ENCODE data around the gene KIFC3.
"Not testable (repeated sequence)": the region's sequence is repeated elsewhere in the genome, so short reads cannot be mapped to it uniquely, and the experiment has no call there.

KIFC3 gene

DNA sequence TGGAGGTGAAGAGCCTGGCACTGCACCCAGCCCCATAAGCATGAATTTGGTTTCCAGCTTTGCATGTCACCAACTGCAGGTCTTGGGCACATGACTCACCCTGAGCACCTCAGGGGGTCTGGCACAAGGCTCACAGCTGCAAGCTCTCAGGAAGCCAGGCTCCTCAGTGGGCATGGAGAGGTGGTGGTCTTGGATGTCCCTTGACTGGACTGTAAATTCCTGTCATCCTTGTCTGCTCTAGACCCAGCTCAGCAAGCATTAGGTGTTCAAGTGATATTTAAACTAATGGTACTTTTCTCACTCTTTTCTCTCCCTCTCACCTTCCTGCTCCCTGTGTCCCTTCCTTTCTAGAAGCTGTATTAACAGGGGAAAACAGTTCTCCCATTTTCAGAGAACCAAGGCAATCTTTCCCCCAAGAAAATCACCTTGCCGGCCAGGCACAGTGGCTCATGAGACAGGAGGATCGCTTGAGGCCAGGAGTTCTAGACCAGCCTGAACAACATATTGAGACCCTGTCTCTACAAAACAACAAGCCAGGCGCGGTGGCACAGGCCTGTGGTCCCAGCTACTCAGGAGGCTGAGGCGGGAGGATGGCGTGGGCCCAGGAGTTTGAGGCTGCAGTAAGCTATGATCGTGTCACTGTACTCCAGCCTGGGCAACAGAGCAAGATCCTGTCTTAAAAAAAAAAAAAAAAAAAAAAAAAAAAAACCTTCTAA, 5.1 kb upstream of the KIFC3 start:
- in situ Hi-C loops (cut with MboI; ENCODE audit: low sequenced_read_pairs) = no loop called here

DNA sequence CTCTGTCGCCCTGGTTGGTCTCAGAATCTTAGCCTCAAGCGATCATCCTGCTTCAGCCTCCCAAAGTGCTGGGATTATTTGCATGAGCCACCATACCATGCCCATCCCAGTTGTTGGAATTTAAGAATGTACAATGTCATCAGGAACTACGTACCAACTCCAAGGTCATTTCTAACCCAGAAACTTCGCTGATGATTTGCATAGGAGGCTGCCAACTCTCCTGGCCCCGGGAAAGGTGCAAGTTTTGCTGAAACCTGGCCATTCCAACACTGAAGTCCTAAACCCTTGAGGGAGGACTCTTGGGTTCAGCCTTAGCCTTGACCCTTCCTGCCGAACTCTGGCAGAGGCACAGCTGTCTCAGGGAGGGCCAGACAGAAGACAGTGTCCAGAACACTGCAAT, 2.9 kb upstream of the KIFC3 start:
- in situ Hi-C loops (cut with MboI; ENCODE audit: low sequenced_read_pairs) = no loop called here

DNA sequence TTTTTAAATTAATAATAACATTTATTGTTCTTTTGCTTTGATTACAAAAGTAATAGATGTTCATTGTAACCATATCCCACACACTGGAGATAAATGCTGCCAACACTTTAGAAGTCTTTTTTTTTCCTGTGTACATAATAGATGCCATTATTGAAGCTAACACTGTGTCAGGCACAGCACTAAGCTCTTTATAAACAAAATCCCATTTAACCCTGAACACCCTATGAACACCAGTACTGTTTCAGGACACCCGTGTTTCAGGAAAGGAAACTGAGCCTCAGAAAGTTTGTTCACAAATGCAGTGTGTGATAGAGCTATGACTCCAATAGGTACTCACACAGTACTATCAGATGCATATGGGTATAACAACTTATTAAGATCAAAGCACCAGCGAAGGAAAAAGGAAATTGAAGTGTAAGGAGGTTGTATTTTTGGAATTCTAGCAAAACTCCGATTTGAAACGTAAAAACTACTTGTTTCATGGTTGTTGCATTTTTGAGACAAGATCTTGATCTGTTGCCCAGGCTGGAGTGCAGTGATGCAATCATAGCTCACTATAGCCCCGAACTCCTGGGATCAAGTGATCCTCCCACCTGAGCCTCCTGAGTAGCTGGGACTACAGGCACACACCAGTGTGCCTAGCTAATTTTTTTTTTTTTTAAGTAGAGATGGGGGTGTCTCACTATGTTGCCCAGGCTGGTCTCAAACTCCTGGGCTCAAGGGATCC, 2.0 kb upstream of the KIFC3 start:
- in situ Hi-C loops (cut with MboI; ENCODE audit: low sequenced_read_pairs) = no loop called here

DNA sequence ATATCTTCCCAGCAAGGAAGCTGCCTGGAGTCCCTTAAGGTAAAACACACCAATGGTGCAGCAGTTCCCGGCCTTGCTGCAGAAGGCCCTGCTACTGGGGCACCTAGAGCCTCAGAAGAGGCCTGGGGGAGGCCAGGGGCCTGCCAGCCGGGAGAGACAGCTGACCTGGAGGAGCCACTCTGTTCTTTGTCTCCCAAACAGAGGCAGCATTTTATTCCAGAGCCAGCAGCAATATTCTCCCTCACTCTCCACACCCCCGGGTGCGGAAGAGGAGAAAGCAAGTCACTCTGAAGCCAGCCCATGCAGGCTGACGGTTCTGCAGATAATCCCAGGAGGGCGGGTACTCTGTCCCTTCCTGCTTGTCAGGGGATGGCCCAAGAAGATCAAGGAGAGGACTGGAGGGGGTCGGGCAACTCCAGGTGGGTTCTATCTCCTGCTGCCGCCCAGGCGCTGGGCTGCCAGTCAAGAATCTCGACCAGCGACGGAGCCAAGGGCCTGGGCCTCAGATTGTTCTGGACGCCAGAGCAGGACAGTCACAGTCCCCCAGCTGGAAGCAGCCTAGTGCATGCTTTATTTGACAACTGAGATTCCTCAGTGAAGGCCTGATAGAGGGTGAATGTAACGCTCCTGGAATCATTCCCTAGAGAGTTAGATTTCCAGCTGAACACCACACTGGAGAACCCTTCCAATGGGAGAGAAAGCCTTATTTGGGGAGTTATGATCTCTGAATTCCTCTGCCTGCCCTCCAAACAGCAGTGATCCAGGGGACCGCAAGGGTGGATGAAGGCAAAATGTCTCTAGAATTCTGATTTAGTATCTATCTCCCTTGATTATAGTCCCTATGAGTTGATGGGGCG, 1.1 kb upstream of the KIFC3 start:
- in situ Hi-C loops (cut with MboI; ENCODE audit: low sequenced_read_pairs) = no loop called here

DNA sequence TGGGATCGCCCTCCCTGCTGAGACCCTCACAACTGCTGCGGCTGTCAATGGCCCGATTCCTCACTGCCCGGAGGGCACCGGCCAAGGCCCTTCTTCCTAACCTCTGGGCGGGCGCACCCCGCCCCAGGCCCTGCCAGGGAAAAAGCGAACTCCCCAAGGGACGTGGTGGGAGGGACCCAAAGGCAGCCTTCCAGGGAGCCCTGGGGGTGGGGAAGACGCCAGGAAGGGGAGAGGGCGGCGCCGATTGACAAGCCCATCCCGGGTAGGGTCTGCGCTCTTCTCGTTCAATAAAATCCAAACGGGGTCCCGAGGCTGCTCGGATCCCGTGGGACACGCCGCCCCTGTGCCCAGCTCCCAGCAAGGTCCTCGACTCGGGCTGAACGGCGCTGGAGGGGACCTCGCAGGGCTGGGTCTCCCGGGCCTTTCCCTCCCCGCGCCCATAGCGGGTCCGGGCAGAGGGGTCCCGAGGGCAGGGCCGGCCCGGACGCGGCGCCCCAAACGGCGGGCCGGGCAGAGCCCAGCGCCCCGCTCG, 416 bp downstream of the KIFC3 start:
- in situ Hi-C loops (cut with MboI; ENCODE audit: low sequenced_read_pairs) = no loop called here

DNA sequence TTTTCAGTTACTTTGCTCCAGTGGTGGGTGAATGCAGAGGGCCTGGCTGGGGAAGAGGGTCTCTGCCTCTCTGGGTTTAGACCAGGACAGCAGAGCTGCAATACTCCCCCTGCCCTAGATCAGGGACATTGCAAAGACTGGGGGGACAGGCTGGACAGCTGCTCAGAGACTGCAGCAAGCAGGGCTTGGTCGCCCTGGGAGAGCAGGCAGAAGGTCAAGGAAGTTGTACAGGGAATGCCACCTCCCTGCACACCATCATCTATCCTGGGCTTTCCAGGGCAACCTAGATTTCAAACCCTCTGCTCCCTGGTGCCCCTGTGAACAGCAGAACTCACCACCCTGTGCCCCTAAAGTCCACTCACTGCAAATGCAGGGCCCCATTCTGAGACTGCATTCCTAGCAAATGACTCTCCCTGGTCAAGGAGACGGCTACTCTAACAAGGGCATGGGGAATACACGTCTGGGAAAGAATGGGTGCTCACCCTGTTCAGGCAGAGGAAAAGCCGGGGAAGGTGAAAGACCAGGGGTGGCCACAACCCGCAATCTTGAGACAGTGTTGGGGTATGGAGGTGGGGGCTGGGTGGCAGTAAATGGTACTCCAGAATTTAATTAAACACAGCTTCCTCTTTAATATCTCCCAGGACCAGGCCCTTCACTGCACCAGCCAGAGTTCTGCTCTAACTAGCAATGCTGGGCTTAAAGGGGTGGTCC, 1.0 kb downstream of the KIFC3 start:
- in situ Hi-C loops (cut with MboI; ENCODE audit: low sequenced_read_pairs) = no loop called here

DNA sequence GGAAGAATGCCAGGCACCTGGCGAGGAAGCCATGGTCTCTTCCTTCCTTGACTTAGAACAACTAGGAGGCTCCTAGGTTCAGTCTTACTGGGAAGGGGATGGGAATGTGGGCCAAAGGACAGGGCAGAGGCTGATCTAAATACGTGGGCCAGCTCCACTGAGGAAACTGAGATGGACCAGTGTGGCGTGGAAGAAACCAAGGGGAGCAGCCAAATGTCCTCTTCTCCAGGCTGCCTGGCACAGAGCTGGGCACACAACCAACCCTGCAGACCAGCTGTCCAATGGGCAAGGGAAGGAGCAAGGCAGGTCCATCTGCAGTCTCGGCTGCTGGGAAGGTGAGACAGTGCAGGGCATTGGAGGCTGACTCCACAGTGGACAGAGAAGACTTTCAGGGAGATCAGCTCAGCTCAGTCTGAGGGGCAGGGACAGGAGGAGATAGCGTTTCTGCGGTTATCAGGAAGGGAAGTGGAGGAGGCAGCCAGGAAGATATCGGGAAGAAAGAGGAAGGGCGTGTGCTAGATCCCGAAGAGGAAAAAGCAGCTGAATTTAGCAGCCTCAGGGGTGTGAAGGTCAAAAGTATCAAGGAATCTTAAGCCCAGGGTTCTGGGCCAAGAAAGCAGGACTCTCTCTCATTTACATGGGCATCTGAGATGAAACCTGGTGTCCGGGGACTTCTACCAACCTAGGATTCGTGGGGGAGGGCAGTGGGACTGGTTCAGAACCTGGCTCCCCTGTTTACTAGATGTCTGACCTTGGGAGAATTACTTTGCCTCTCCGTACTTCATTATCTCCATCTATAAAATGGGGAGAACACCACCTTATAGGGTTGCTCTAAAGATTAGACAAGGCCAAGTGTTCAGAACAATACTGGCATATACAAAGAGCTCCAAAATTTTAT, 1.8 kb downstream of the KIFC3 start:
- in situ Hi-C loops (cut with MboI; ENCODE audit: low sequenced_read_pairs) = no loop called here

DNA sequence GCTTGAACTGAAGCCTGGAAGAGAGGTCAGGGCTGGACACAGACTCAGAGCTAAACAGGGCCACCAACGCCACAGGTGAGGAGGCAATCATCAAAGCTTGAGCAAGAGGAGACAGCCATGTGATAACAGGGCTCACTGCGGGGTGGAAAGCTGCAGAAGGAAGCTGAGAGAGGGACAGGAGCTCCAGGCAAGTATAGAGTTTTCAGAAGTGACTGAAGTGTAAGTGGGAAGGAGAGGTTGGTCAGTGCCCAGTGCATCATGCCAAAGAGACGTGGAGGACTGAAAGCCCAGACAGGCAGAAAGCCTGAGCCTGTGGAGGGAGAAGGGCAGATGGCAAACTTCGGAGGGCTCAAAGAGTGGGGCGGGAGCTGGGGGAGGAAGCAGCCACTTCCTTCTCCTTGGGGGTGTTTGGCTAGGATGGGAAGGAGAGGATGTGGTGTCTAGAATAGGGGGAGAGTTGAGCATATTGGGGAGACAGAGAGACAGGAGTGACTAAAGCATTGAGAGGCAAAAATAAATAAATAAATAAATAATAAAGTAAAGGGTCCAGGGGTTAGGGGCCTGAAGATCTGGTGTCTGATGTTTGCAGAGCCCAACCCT, 2.6 kb downstream of the KIFC3 start:
- in situ Hi-C loops (cut with MboI; ENCODE audit: low sequenced_read_pairs) = no loop called here

DNA sequence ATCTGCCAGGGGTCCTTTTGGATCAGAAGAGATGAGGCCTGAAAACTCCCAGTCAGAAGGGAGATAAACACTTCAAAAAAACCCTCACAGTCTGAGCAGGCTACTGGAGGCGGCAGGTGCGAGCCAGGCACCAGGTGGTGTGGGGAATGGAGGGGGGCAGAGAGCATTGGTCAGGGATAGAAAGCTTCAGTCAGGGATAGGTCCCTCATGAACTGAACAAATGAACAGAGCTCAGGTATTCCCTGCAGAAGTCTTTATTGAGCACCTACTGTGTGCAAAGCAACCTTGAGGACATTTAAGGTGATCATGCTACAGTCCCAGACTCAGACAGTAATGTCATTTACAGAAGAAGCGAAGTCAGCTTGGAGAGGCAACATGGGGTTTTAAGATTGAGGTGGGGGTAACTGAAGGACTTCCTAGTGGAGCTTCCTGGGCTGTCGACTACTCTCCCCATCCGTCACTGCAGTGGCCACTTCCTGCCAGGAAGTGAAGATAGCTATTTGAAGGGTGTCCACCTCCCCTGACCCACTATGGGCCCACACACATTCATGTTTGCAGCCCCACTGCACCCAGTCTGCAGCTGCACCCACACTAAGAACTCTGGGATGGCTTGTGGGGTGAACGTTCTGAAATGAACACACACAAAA, 3.2 kb downstream of the KIFC3 start:
- in situ Hi-C loops (cut with MboI; ENCODE audit: low sequenced_read_pairs) = no loop called here

DNA sequence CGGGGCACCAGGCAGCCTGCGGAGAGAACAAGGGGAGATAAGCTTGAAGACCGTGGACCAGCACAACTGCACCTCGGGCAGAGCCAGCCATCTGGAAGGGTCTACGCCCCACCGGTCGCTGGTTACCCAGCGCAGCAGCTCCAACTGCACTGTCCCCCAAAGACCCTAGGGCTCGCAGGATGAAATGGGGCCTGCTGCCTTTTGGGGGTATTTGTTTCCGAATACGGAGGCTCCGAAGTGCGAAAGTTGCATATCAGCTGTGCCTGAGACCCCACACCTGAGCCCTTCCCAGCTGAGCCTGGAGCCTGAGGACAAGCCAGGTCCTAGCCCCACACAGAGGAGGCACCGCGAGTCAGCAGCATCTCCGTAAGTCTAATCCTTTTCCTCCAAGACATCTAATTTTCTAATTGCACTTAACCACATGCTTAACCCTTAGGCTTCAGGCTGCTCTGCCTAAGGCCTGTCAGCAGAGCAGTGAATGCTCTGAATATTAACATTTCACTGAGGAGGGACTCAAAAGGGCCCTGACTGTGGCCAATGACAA, 4.0 kb downstream of the KIFC3 start:
- in situ Hi-C loops (cut with MboI; ENCODE audit: low sequenced_read_pairs) = no loop called here

DNA sequence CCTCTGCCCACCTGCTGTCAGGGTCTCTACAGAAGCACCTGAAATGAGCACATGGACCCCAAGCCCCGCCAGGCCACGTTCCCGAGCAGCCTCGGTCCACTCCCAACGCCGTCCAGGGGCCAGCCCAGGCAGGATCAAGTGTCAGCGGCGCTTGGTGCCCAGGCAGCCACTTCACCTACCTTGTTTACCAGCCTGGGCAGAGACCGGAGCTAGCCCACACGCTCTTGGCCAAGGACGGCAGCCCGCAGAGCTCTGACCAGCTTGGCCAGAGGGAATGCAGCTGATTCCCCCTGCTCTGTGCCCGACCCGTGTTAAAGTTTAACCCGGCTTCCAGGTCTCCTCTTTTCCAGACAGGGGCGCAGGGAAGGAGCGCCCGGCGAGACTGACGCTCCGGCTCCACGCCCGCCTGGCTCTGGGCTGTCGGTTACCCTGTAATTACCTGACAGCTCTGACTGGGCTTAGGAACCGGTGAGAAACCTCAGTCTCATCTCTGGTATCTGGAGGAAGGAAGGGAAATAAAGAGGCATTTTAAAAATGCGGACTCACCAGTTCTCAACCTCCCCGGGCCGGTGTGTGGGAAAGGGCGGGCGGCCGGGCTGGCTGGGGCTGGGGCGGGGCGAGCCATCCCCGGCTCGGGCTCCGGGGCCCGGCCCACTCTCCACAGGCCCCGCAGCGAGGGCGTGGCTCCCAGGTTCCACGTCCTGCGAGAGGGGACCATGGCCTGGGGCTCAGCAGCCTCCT, 4.6 kb downstream of the KIFC3 start:
- in situ Hi-C loops (cut with MboI; ENCODE audit: low sequenced_read_pairs) = no loop called here

DNA sequence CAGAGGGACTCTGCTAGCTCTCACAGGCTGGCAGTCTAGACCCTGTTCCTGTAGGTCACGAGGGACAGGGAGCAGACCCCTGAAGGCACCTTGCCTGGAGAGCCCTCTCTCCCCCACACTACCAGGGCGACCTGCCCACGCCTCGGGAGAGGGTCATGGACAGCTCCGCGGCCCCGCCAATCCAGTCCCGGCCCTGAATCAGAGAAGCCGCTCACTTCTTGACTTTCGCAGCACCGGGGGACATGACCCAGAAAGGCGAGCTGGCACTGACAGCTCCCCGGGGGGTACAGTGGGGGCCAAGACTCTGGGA, 5.1 kb downstream of the KIFC3 start:
- in situ Hi-C loops (cut with MboI; ENCODE audit: low sequenced_read_pairs) = no loop called here

DNA sequence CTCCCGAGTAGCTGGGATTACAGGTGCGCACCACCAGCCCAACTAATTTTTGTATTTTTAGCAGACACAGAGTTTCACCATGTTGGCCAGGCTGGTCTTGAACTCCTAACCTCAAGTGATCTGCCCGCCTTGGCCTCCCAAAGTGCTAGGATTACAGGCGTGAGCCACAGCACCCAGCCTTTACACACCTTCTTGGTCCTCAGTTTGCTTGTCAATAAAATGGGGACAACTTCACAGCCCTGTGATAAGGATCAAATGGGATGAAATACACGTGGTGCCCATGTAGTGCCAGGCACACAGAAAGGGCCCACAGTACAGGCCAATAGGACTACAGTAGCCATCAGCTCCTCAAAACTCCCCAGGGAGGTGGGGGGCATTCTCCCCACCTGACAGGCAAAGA, 6.3 kb downstream of the KIFC3 start:
- in situ Hi-C loops (cut with MboI; ENCODE audit: low sequenced_read_pairs) = not testable (repeated sequence)

DNA sequence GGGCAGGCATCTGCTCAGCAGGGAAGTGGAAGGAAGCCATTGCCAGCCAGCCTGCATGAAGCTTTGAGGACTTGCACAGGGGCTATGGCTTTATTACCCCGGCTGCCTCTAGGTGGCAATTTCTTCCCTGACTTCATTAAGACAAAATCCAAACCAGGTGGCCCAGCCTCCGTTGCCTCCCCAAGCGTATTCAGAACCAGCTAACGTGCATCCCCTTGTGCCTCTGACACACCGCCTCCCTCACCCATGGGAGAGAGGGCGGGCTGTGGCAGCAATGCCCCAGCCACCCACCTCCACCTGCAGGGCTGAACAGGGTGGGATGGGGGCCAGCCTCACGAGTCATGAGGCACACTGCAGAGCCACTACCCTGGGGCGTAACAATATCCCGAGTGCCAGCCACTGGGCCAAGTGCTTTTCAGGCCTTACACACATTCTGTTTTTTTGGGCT, 6.8 kb downstream of the KIFC3 start:
- in situ Hi-C loops (cut with MboI; ENCODE audit: low sequenced_read_pairs) = no loop called here

DNA sequence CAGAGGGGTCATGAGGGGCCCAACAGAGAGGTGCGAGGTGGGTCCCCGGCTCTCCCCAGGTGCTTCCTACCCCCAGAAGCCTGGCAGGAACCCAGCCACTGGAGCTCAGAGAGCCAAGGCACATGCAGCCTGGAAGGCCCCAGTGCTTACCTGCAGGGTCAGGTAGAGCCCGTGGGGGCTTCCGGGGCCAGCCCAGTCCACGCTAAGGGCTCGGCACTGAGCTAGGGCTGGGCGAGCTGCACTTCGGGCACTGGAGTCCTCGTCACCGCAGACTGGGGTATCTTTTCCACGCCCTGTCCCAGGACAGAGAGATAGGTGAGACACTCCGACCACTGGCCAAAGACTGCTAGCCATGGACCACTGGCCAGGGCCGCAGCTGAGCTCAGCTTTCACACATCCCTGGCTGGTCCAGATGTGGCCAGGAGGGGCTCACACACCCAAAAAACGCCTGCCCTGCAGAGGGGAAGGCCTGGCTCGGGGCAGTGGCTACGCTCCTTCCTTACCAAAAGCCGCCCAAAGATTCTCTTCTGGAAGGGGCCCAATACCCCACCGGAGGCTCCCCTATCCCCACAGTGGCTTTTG, 7.4 kb downstream of the KIFC3 start:
- in situ Hi-C loops (cut with MboI; ENCODE audit: low sequenced_read_pairs) = no loop called here

DNA sequence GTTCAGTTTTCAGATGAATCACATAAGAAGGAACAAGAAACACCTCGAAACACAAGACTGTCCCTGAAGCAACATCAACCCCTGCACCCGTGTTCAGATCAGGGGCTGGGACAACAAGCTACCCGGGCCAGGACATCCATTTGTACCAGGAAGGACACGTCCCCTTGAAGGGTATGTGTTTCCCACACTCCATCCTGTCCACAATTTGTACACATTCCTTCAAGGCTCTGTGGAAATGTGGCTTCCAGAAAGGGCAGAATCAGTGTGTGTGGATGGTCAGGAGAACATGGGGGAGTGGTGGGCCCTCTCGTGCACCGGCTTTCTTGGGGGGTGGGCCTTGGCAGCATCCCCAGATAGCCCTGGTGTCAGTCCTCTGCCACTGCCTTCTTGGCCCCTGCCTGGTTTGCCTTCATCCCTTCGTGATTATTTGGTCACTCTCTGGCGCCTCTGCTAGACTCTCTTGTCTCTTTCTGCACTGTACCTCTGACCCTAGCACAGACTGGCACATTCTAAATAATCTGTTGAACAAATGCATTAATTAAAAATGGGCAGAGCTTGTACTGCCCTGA, 10.3 kb downstream of the KIFC3 start:
- in situ Hi-C loops (cut with MboI; ENCODE audit: low sequenced_read_pairs) = no loop called here

DNA sequence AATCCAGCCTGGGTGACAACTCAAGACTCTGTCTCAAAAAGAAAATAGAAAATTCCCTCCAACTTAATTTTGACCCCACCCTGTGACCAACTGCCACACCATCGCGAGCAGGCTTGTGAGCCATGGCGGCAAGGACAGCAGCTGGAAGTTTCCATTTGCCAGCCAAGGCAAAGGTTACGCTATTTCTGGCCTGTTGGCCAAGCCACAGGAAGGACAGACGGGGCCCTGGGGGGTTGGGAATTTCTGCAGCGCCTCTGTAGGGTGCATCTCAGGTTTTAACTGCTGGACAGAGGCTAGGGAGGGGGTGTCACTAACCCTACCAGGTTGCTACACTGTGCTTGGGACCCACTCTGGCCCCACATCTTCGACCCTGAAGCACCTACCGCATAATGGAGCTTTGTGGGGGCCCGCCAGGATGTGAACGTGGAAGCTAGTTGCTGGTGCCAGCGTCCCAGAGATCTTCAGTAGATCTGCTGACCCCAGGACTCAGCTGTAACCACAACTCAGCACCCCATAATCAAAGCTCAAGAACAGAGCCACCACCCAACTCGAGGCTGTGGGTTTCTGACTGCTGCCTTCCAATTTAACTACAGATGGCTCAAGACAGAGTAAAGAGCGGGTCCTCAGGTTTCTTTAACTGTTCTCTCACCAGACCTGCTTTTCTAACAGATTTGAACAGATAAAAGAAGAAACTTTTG, 10.9 kb downstream of the KIFC3 start:
- in situ Hi-C loops (cut with MboI; ENCODE audit: low sequenced_read_pairs) = no loop called here
